ENCODE results near the gene TRAF3IP1. TPM values are rescaled to one million over a fixed set of nuclear protein-coding genes. Genes with fewer than 3 reads are reported as not detected.
"Not testable (repeated sequence)": the region's sequence is repeated elsewhere in the genome, so short reads cannot be mapped to it uniquely, and the experiment has no call there.

The TRAF3IP1 gene
- polyA plus RNA-seq, 4 donors = 18.7 to 23.3 (median 21.6) TPM

- no peak for DNase-seq (ENCODE audit: low read depth in 4 of 4, low spot score in 3 of 4)
These were observed 119.6 kb downstream of the TRAF3IP1 start for GRCh38 chr2:238439917-238440316.

GRCh38 chr2:238440331-238440730 lies 120.0 kb downstream of the TRAF3IP1 start:
- no peak for DNase-seq (ENCODE audit: low read depth in 4 of 4, low spot score in 3 of 4)

GRCh38 chr2:238440767-238441166 lies 120.4 kb downstream of the TRAF3IP1 start:
- DNase-seq (ENCODE audit: low read depth in 4 of 4, low spot score in 3 of 4) = no peak

- DNase-seq (ENCODE audit: low read depth in 4 of 4, low spot score in 3 of 4) = no peak
These were observed 121.2 kb downstream of the TRAF3IP1 start for GRCh38 chr2:238441262-238442114.

DNA sequence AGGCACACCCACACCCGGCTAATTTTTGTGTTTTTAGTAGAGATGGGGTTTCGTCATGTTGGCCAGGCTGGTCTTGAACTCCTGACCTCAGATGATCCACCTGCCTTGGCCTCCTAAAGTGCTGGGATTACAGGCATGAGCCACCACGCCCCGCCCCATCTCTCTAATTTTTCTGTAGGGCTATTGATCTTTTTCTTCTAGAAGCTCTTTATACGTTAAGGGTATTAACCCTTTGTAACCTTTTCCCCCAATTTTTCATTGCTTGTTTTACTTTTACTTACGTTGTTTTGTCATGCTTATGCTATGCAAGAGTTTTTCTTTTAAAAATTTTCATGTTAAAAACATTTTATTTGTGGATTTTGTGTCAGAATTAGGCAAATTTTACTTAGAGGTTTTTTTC lies 121.9 kb downstream of the TRAF3IP1 start:
- not testable (repeated sequence) for DNase-seq (ENCODE audit: low read depth in 4 of 4, low spot score in 3 of 4)

DNA sequence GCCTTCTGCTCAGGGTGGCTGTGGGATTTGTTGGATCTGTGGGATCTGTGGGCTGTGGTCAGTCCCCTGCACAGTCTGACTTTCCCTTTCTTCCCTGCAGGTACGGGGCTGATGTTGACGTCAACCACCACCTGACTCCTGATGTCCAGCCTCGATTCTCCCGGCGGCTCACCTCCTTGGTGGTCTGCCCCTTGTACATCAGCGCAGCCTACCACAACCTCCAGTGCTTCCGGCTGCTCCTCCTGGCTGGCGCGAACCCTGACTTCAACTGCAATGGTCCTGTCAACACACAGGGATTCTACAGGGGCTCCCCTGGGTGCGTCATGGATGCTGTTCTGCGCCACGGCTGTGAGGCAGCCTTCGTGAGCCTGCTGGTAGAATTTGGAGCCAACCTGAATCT lies 123.9 kb downstream of the TRAF3IP1 start:
- no peak for DNase-seq (ENCODE audit: low read depth in 4 of 4, low spot score in 3 of 4)

GRCh38 chr2:238445409-238446190 lies 125.3 kb downstream of the TRAF3IP1 start:
- no peak for DNase-seq (ENCODE audit: low read depth in 4 of 4, low spot score in 3 of 4)

GRCh38 chr2:238446371-238446770 lies 126.1 kb downstream of the TRAF3IP1 start:
- DNase-seq (ENCODE audit: low read depth in 4 of 4, low spot score in 3 of 4) = no peak

- no peak for DNase-seq (ENCODE audit: low read depth in 4 of 4, low spot score in 3 of 4)
These were observed 128.0 kb downstream of the TRAF3IP1 start for GRCh38 chr2:238448031-238448955.

GRCh38 chr2:238449241-238449640 lies 128.9 kb downstream of the TRAF3IP1 start:
- DNase-seq (ENCODE audit: low read depth in 4 of 4, low spot score in 3 of 4) = no peak

- DNase-seq (ENCODE audit: low read depth in 4 of 4, low spot score in 3 of 4) = no peak
These were observed 129.6 kb downstream of the TRAF3IP1 start for GRCh38 chr2:238449909-238450417.

DNA sequence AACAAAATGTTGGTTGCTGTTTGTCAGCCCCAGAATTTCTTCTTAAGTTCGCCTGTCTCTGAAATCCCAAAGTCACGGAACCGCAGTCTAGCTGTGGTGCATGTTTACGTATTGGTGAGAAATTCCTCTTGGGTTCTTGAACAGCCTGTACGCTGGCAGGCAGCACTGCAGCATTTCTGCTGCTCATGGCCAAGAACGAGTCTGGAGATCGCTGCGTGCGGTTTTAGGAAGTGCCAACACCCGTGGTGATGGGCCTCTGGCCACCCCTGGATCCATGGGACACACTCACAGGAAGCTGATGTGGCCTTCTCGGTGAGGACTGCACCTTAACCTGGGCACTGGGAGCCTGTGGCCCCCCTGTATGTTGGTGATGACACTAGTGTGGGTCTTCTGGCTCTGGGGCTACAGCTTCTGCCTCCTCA lies 130.1 kb downstream of the TRAF3IP1 start:
- no peak for DNase-seq (ENCODE audit: low read depth in 4 of 4, low spot score in 3 of 4)

Other genes starting within 250 kb of the TRAF3IP1 start
- 1 to 10 TPM in 3 of 4 donors, under 1 TPM in 1; 0.53 to 2.3 (median 1.6) TPM for gene ESPNL, start 220.2 kb upstream of the TRAF3IP1 start, polyA plus RNA-seq (ENCODE audit: insufficient read length in 4 of 4)
- gene KLHL30, start 181.8 kb upstream of the TRAF3IP1 start, polyA plus RNA-seq (ENCODE audit: insufficient read length in 4 of 4) = under 1 TPM; 0.17 to 0.47 (median 0.33) TPM
- gene ERFE, start 161.5 kb upstream of the TRAF3IP1 start, polyA plus RNA-seq (ENCODE audit: insufficient read length in 4 of 4) = 1 to 10 TPM; 4.5 to 7.0 (median 6.0) TPM
- 10 to 100 TPM; 39.9 to 44.6 (median 41.8) TPM for gene ILKAP, start 116.8 kb upstream of the TRAF3IP1 start, polyA plus RNA-seq (ENCODE audit: insufficient read length in 4 of 4)
- gene HES6, start 80.5 kb upstream of the TRAF3IP1 start, polyA plus RNA-seq (ENCODE audit: insufficient read length in 4 of 4) = 10 to 100 TPM in 1 of 4 donors, 1 to 10 TPM in 3; 4.6 to 10.3 (median 5.2) TPM
- 1 to 10 TPM; 5.0 to 6.1 (median 5.9) TPM for gene PER2, start 31.9 kb upstream of the TRAF3IP1 start, polyA plus RNA-seq (ENCODE audit: insufficient read length in 4 of 4)
- 10 to 100 TPM; 28.4 to 31.9 (median 31.2) TPM for gene ASB1, start 106.4 kb downstream of the TRAF3IP1 start, polyA plus RNA-seq (ENCODE audit: insufficient read length in 4 of 4)

Measured in right renal pelvis (tissue), 4 donors.